HG03135 (cell line): ENCODE measurements around the gene FHOD1.

Experiments
- ATAC-seq: cut with Tn5 transposase; IDR thresholded peaks from one replicate; pipeline ENCODE4 v1.9.1; 2021; ENCODE audit warnings: mild to moderate bottlenecking, moderate library complexity; ENCODE audit not compliant: unreplicated experiment

FHOD1 gene

DNA sequence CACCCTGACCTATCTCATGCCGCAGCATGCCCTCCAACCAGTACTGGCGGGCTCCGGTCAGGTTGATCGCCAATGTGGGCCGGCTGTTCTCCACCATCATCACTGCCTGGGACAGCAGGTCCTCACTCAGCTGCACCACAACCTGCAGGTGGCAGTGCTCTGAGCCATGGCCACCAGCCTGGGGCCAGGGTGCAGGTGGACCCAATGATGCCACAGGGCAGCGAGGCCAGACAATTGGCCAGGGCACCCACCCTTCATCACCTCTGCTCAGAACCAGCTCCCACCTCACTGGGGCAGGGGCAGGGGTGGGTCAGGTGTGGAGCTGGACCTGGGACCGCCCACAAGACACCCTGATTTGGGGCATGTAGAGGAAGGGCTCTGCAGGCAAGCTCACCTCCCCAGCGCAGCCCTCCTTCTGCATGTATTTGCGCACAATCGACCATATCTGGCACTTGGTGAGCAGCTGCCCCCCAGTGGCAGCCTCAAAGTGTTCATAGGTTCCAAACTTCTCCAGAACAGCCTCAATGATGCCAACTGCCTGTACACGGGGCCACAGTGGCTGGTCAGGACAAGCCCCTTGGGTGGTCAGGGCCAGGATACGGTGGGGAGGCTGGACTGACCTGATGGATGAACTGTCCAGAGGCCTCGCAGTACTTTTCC, 67.7 kb downstream of the FHOD1 start:
- ATAC-seq, result no peak
